Skin epidermis (tissue), 12 donors: Measurements from ENCODE around the gene TTC24.
A peak's percentile ranks its signal among the peaks of the same experiment; 100 is the strongest.
"Not testable (repeated sequence)": the region's sequence is repeated elsewhere in the genome, so short reads cannot be mapped to it uniquely, and the experiment has no call there.

Experiments
- H3K27ac ChIP-seq, 21 experiments: fragments of 200-600 bp; sonication (generic) in 11 of 21; one replicate each; pipeline ENCODE4 v1.5.0; 2020; ENCODE audit warnings: mild to moderate bottlenecking in 3 of 21, inconsistent platforms in 2 of 21, moderate library complexity in 2 of 21
- H3K4me3 ChIP-seq, 7 experiments: fragments of 200-600 bp; sonication (generic) in 2 of 7; one replicate each; pipeline ENCODE4 v1.5.0; 2020; ENCODE audit warnings: inconsistent platforms in 2 of 7, mild to moderate bottlenecking in 2 of 7, moderate library complexity in 1 of 7

Gene TTC24

DNA sequence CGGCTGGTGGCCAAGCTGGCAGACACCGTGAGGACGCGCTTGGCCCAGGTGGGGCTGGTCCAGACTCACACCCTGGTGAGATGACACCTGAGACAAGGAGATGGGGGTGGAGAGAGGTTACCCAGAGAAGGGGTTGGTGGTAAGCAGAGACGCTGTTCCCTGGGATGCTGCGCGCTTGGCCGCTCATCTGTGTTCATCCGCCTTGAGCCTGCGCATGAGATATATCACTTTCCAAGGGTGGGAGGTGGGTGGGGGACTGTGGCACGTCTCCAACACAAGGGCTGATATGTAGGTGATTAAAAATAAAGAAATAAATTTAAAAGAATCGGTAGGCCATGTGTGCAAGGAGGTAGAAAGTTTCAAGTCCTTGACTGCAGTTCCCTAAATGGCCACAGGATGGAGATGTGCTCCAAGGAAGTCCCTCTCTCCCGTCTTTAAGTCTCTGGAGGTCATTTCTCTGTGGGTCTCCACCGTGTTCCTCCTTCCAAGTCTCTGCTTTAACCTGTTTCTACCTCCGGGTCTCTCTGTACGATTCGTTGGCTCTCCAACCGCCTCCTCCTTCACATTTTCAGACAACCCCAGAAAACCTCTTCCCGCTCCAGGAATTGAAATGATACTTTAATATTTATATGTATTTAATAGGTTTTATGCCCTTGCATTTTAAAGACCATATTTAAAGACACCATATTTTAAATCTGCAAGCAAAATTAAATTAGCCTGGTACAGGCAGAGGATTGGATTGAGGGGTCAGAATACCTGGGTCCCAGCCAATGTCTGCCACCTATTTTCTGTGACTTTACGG is 4.5 kb downstream of the TTC24 start:
- H3K27ac ChIP-seq: no peak overlapping the region

DNA sequence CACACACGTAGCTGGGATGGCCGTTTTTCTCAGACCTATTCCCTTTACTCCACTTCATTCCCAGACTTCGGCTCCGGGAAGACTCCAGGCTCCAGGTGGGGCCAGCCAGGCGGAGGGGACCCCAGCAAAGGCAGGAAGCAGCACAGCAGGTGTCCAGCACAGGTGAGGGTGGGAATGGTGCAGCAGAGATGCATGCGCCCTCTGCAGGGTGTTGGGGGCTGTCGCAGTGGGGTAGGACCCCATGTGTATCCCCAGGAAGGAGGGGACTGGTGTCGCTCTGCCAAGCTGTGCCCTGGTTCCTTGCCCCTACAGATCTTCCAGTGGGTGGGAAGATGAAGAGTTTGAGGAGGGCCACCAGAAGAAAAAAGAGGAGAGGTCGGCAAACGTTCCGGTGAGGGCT is 5.3 kb downstream of the TTC24 start:
- H3K27ac ChIP-seq: no peak overlapping the region
- H3K4me3 ChIP-seq: no peak overlapping the region

More for the DNA sequence above, 4.5 kb downstream of the TTC24 start:
- no peak overlapping the region for H3K4me3 ChIP-seq

DNA sequence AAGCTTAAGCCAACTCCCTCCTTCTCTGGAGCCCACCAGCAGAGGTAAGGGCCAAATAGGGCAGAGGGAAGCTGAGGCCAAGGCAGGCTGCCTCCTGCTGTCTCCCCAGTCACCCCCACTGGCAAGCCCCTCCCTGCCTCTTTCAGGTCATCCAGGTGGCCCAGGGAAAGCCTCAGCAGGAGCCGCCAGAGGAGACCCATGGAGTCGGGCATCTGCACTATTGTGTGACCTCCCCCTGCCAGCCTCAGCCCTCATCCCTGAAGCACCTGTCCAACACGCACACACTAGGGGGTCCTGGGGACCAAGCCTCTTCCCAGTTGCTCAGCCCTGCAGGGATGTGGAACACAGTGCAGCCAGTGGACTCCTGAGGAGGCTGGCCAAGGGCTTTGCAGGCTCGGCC is 6.8 kb downstream of the TTC24 start:
- Histone ChIP-seq H3K4me3 (no peak overlapping the region), H3K27ac (no peak overlapping the region)

DNA sequence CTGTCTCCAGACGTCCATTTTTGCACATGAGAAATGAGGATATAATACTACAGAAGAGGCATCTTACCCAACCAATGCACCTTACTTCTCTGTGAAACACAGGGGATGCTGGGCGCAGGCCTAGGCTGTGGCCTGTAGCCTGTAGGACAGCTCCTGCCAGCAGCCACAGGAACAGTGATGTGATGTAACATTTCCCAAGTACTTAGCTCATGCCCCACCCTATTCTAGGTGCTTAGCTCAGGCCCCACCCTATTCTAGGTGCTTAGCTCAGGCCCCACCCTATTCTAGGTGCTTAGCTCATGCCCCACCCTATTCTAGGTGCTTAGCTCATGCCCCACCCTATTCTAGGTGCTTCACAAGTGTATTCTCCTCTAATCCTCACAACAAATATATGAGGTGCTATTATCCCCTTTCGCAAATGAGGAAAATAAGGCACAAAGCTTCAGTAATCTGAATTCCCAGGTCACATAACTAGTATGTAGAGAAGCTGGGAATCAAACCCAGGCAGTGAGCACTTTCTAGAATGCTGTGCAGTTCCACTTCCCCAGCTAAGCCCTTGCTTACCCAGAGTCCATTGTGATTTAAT is 7.5 kb downstream of the TTC24 start:
- no peak overlapping the region for H3K4me3 ChIP-seq
- H3K27ac ChIP-seq: no peak overlapping the region

DNA sequence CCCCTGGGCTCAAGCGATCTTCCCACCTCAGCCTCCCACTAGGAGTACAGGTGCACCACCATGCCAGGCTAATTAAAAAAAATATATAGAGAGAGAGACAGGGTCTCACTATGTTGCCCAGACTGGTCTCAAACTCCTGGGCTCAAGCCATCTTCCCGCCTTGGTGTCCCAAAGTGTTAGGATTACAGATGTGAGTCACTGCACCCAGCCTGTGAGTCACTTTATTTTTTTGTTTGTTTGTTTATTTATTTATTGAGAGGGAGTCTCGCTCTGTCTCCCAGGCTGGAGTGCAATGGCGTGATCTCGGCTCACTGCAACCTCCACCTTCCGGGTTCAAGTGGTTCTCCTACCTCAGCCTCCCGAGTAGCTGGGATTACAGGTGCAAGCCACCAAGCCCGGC is 8.4 kb downstream of the TTC24 start:
- not testable (repeated sequence) for H3K27ac ChIP-seq, H3K4me3 ChIP-seq

DNA sequence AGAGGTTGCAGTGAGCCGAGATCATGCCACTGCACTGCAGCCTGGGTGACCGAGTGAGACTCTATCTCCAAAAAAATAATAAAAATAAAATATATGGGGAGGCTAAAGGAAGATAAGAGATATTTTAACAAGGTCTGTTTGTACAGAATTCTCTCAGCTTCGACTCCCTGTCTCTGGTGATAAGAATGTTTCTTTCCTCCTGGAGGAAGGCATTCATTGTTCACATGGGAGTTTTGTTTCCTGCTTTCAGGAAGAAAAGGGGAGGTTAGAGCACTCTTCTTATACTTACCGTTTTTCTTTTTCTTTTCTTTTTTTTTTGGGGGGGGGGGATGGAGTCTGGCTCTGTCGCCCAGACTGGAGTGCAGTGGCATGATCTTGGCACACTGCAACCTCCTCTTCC is 10.0 kb downstream of the TTC24 start:
- no peak overlapping the region for H3K4me3 ChIP-seq
- no peak overlapping the region for H3K27ac ChIP-seq

DNA sequence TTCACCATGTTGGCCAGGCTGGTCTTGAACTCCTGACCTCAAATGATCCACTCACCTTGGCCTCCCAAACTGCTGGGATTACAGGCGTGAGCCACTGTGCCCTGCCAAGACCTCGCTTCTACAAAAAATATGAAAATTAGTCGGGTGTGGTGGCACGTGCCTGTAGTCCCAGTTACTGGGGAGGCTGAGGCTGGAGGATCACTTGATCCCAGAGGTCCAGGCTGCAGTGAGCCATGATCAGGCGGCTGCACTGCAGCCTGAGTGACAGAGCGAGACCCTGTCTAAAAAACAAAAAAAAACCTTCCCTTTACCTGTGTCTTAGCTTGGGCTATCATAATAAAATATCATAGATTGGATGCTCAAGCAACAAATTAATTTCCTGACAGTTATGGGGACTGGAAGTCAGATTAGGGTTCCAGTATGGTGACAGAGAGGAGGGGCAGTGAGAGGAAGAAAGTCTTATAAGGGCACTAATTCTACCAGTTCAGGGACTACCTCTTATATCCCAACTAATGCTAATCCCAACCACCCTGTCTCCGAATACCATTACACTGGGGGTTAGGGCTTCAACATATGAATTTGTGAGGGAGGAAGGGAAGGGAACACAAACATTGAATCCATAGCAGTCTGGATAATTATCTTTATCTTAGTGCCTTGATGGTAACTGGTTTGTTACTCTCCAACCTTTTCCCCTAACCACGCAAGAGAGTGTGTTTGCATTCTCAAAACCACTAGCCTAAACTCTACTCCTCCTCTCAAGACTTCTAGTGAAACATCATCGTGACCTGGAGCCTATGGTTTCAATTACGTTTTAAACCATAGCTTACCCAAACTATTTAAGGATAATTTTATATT is 11.0 kb downstream of the TTC24 start:
- Histone ChIP-seq H3K4me3 (peak overlapping the region in 5 of 7 experiments; percentile 49 to 89 (median 80)), H3K27ac (peak overlapping the region in 17 of 21 experiments; percentile 63 to 93 (median 87))

DNA sequence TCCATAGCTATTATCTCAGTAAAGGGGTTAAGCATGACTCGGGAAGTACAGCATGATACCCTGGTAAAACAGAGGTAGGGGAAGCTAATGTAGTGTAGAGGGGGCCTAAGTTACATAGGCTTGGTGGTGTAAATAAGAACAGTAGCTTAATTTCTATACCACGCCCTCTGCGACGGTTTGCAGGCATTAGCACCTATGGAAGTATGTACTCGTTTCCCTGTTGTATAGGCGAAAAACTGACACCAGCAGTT is 11.6 kb downstream of the TTC24 start:
- Histone ChIP-seq H3K4me3 (peak overlapping the region; percentile 49 to 89 (median 77)), H3K27ac (peak overlapping the region; percentile 33 to 93 (median 86))

DNA sequence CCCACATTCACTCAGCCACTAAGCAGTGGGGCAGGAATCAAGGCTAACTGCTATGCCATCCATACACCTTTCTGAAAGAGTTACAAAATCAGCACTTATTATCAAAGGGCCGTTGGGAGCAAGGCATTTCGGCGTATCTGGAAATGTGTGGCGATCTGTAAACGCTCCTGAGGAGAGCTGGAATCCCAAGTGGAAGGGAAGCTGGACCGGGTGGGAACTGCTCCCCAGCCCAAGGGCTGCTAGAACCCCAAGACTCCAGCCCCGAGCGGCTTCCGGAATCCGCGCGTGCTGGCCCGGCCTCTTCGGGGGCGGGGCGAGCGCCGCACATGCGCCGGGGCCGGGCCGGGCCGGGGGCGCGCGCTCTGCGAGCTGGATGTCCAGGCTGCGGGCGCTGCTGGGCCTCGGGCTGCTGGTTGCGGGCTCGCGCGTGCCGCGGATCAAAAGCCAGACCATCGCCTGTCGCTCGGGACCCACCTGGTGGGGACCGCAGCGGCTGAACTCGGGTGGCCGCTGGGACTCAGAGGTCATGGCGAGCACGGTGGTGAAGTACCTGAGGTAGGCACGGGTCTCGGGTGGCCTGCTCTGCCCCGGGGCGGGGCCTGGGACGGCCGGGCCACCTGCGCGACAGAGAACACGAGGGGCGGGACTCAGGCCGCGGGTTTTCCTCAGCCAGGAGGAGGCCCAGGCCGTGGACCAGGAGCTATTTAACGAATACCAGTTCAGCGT is 12.1 kb downstream of the TTC24 start, which contains the start of gene NAXE:
Gene NAXE (plus strand): TSS at position 345 of the 726 bp plus-strand sequence. CDS start 29 bp downstream, at position 374.
- Histone ChIP-seq H3K4me3 (peak within 1 kb of the TSS; percentile 49 to 89 (median 77)), H3K27ac (peak within 1 kb of the TSS; percentile 33 to 93 (median 86))

DNA sequence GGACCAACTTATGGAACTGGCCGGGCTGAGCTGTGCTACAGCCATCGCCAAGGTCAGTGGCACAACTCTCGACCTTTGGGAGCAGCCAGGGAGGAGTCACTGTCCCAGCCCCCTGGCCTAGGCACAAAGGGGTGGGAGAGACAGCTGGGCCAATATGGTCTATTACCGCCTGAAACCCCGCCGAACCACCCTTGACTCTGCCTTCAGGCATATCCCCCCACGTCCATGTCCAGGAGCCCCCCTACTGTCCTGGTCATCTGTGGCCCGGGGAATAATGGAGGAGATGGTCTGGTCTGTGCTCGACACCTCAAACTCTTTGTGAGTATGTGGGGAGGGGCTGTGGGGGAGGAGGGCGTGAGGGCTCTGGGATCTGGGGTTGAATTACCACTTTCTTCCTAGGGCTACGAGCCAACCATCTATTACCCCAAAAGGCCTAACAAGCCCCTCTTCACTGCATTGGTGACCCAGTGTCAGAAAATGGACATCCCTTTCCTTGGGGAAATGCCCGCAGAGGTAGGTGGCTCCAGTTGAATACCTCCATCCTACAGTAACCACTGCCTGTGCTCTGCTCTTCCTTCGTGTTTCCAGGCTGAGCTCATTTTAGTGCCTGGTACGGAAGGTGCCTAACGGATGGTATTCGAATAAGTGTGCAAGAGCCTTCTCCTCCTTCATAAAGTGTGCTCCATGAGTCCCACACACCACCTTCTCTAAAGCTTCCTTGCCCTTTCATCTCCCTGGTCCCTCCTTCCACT is 12.8 kb downstream of the TTC24 start:
- peak overlapping the region; percentile 49 to 89 (median 77) for H3K4me3 ChIP-seq
- H3K27ac ChIP-seq: peak overlapping the region in 20 of 21 experiments; percentile 63 to 93 (median 86)

DNA sequence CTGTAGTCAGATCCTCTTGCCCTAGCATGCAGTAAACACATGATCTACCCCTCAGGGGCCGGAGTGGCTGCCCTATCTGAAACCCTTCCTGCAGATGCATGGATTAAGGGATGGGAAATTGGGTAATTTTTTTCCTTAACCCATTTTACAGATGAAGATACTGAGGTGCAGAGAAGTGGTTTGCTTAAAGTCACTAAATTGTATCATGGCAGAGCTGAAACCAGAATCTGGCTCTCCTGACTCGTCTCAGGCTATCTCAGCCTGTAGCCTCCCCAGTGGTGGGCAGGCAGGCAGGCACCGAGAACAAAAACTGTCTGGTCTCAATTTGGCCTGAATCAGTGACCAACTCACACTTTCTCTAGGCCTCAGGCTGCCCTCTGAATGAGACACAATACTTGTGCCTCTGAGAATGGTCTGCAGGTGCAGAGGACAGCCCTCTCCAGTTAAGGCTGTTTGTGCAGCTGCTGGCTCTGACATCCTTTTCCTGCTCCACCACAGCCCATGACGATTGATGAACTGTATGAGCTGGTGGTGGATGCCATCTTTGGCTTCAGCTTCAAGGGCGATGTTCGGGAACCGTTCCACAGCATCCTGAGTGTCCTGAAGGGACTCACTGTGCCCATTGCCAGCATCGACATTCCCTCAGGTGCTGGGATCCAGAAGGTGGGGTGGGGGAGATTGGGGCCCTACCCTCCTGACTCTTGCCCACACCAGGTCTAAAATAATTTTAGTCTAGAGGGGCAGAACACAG is 13.6 kb downstream of the TTC24 start:
- Histone ChIP-seq H3K4me3 (no peak overlapping the region), H3K27ac (peak overlapping the region in 3 of 21 experiments; percentile 16 to 77 (median 72))

DNA sequence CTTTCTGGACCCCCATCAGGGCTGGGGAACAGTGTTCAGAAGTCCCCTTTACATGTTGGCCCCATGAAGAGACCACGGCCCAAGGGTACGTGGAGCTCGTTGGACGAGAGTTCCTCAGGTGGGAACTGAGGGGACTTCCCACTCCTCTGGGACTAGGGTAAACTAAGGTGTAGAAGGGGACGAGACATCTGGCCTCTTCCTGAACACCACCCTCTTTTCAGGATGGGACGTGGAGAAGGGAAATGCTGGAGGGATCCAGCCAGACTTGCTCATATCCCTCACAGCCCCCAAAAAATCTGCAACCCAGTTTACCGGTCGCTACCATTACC is 14.1 kb downstream of the TTC24 start:
- Histone ChIP-seq H3K4me3 (no peak overlapping the region), H3K27ac (no peak overlapping the region)

DNA sequence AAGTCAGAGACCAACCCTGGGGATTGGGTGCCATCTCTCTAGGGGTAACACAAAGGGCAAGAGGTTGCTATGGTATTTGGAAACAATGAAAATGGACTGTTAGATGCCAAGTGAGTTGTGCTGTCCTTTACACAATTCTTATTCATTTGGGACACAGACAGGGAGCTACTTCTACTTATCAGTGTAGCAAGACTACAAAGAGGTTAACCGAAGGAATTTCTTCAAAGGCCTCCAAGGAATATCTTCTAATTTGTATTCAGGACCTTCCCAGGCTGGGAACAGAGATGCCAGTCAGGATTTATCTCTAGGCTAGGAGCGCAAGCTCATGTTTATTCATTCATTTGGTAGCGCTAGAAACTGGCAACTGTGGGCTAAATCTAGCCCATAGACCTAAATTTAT is 14.7 kb downstream of the TTC24 start:
- no peak overlapping the region for H3K4me3 ChIP-seq
- H3K27ac ChIP-seq: no peak overlapping the region

DNA sequence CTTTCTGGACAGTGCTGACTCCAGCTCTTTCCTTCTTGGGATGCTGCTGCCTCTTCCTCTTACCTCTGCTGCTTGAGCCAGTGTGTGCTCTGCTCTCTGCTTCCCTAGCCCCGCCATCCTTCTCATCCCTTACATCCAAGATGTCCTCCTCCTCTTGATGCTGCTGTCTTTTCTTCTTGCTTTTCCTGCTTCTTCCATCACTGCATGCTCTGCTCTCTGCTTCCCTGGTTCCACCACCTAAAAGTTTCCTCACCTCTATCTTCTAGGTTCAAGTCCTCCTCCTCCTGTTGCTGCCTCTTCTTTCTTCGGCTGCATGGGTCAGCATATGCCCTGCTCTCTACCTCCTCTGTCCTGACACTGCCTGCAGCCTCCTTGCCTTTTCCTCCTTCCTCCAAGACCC is 15.5 kb downstream of the TTC24 start:
- no peak overlapping the region for H3K27ac ChIP-seq

DNA sequence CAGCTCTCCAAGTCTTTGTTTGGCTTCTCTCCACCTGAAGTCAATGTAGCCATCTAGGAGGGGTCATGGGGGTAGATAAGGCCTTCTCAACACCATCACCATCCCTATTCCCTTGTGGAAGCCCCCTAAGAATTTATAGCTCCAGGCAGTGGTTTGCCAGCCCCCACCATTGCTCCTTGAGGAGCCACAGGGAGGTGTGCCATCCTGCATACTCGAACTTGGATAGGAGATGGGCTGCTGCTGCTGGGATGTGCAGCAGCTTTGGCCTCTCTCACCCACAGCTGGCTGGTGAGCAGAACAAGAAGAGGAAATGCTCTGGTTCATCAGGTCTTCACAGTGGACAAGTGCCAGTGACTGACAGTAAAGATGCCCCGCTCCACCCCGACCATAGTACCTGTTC is 16.9 kb downstream of the TTC24 start:
- Histone ChIP-seq H3K4me3 (no peak overlapping the region), H3K27ac (no peak overlapping the region)

More for the DNA sequence above, 15.5 kb downstream of the TTC24 start:
- H3K4me3 ChIP-seq: no peak overlapping the region

DNA sequence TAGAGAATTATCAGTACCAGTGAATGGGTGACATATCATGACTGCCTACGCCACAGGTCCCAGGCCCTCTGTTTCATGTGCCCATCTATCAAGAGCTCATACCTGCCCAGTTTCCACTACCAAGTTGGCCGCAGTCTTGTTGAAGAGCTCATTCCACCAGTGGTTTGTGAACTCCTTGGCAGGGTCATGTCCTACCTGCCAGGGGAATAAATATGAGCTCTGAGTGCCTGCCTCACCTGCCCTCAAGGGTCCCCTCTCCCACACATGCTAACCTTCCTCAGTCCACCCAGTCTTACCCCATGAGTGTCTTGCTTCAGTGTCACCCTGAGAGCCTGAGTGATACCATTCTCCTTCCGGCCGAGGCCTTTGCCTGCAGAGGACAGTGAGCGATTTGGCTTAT is 18.6 kb downstream of the TTC24 start:
- no peak overlapping the region for H3K4me3 ChIP-seq
- H3K27ac ChIP-seq: no peak overlapping the region

DNA sequence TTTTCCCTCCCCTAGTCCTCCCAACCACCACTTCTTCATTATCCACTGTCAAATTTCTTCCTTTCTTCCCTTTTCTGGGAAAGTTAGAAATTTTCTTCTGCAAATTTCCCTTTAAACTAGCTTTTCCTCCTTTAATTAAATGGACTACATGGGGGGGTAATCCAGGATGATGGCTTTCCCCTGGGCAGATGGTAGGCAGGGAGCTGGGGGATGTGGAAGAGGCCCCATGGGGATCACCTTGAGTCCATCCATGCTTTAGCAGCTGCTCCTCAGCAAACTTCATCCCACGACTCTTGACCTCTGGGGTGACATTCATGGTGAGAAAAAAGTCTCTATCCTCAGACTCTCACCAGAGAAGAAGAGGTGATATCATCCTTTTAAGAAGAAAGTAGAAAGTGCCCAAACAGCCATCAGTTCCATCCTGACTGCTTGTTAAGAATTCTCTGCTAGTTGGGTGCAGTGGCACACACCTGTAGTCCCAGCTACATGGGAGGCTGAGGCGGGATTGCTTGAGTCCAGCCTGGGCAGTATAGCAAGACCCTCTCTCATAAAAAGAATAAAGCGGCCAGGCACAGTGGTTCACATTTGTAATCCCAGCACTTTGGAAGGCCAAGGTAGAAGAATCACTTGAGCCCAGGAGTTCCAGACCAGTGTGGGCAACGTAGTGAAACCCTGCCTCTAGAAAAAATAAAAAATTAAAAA is 19.4 kb downstream of the TTC24 start:
- Histone ChIP-seq H3K4me3 (no peak overlapping the region), H3K27ac (no peak overlapping the region)

DNA sequence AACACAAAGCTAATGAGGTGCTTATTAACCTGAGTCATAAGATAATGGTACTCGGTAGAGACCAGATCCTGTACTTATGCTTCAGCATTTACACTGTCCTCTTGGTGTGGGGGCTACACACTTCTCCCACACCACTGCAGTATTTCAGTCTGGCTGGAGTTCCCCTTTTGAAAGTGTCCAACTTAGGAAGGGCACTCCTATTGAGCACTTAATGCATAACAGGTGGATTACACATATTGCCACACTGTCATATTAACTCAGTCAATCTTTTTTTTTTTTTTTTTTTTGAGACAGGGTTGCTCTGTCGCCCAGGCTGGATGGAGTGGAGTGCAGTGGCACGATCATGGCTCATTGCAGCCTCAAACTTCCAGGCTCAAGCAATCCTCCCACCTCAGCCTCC is 20.3 kb downstream of the TTC24 start:
- Histone ChIP-seq H3K27ac (no peak overlapping the region), H3K4me3 (no peak overlapping the region)
